OCI-LY3 (cell line): ENCODE data around the gene GNAT3.

Experiments
- H2AFZ ChIP-seq: fragments of 200-600, 300-600 bp; shearing (Covaris generic); 2 replicates; pipeline ENCODE4 v1.6.0; 2014; ENCODE audit warnings: antibody characterized with exemption, low read depth, low read length
- H3K27ac ChIP-seq: fragments of 200-600, 300-600 bp; sonication (generic); 2 replicates; pipeline ENCODE4 v1.5.1; 2014; ENCODE audit warnings: mild to moderate bottlenecking, low read length, moderate library complexity, mixed read lengths
- H3K27me3 ChIP-seq: fragments of 200-600, 300-600 bp; sonication (generic); 2 replicates; pipeline ENCODE4 v1.6.1; 2014; ENCODE audit warnings: low read depth, low read length, mixed read lengths
- H3K36me3 ChIP-seq: fragments of 200-600, 300-600 bp; sonication (generic); replicated peaks from 2 replicates; pipeline ENCODE3; 2014; ENCODE audit warnings: low read depth, low read length, mixed read lengths
- H3K4me1 ChIP-seq: fragments of 300-600, 200-600 bp; sonication (generic); 2 replicates; pipeline ENCODE4 v1.6.1; 2014; ENCODE audit warnings: low read length, mixed read lengths
- H3K4me2 ChIP-seq: fragments of 200-600, 300-600 bp; sonication (generic); 2 replicates; pipeline ENCODE4 v1.6.1; 2014; ENCODE audit warnings: low read length, mixed read lengths
- H3K4me3 ChIP-seq: fragments of 300-600, 200-600 bp; sonication (generic); 2 replicates; pipeline ENCODE4 v1.5.1; 2014; ENCODE audit warnings: antibody characterized with exemption, mild to moderate bottlenecking, low read length, moderate library complexity
- H3K79me2 ChIP-seq: fragments of 300-600, 200-600 bp; shearing (Covaris generic); 2 replicates; pipeline ENCODE4 v1.6.1; 2014; ENCODE audit warnings: mild to moderate bottlenecking, low read length, mixed read lengths
- H3K9ac ChIP-seq: fragments of 300-600, 200-600 bp; shearing (Covaris generic); 2 replicates; pipeline ENCODE4 v1.6.0; 2014; ENCODE audit warnings: mild to moderate bottlenecking, low read length, moderate library complexity
- H3K9me3 ChIP-seq: fragments of 200-600, 300-600 bp; shearing (Covaris generic); 2 replicates; pipeline ENCODE4 v1.6.1; 2014; ENCODE audit warnings: low read length, mixed read lengths; ENCODE audit not compliant: insufficient read depth
- H4K20me1 ChIP-seq: fragments of 200-600, 300-600 bp; sonication (generic); 2 replicates; pipeline ENCODE4 v1.6.1; 2016; ENCODE audit warnings: low read length, mixed read lengths; ENCODE audit not compliant: insufficient read depth
- CTCF ChIP-seq: fragments of 200-600, 300-600 bp; sonication (generic); IDR thresholded peaks from 2 replicates; pipeline ENCODE4 v1.5.1; 2014; ENCODE audit warnings: antibody characterized with exemption, low read length, low read depth
- EZH2phosphoT487 ChIP-seq: fragments of 200-600 bp; shearing (Covaris generic); IDR thresholded peaks from 2 replicates; pipeline ENCODE4 v1.6.1; 2018; ENCODE audit warnings: antibody characterized with exemption, mixed run types, low read depth

GNAT3 gene

GRCh38 chr7:80458822-80459725 lies 52.8 kb downstream of the GNAT3 start:
- Histone ChIP-seq H2AFZ (peak overlapping the region; percentile 92), H4K20me1 (no peaks in the 10 kb centered on the region), H3K9me3 (no peaks in the 10 kb centered on the region), H3K4me2 (peak overlapping the region; percentile 76), H3K79me2 (no peaks in the 10 kb centered on the region), H3K4me1 (peaks cover 17% of the 10 kb centered on the region), H3K4me3 (peak overlapping the region; percentile 72), H3K9ac (peak overlapping the region; percentile 24; the same call in 1 of the 2 replicates), H3K27ac (no peak overlapping the region), H3K36me3 (no peaks in the 10 kb centered on the region), H3K27me3 (no peaks in the 10 kb centered on the region)
- TF ChIP-seq EZH2phosphoT487, result no peak
- TF ChIP-seq CTCF, result no peak

- TF ChIP-seq EZH2phosphoT487 (no peak), CTCF (peak; percentile 72)
- no peak overlapping the region for H3K27ac ChIP-seq
- no peaks in the 10 kb centered on the region for H3K79me2 ChIP-seq
- no peak overlapping the region for H3K9ac ChIP-seq
- H4K20me1 ChIP-seq, result no peaks in the 10 kb centered on the region
- no peak overlapping the region for H2AFZ ChIP-seq
- H3K9me3 ChIP-seq, result no peaks in the 10 kb centered on the region
- H3K4me1 ChIP-seq, result peaks cover 7% of the 10 kb centered on the region
- no peak overlapping the region for H3K4me3 ChIP-seq
- H3K4me2 ChIP-seq, result no peak overlapping the region
- H3K36me3 ChIP-seq, result no peaks in the 10 kb centered on the region
- H3K27me3 ChIP-seq, result no peaks in the 10 kb centered on the region
Observed at GRCh38 chr7:80453699-80454340, 58.0 kb downstream of the GNAT3 start.

DNA sequence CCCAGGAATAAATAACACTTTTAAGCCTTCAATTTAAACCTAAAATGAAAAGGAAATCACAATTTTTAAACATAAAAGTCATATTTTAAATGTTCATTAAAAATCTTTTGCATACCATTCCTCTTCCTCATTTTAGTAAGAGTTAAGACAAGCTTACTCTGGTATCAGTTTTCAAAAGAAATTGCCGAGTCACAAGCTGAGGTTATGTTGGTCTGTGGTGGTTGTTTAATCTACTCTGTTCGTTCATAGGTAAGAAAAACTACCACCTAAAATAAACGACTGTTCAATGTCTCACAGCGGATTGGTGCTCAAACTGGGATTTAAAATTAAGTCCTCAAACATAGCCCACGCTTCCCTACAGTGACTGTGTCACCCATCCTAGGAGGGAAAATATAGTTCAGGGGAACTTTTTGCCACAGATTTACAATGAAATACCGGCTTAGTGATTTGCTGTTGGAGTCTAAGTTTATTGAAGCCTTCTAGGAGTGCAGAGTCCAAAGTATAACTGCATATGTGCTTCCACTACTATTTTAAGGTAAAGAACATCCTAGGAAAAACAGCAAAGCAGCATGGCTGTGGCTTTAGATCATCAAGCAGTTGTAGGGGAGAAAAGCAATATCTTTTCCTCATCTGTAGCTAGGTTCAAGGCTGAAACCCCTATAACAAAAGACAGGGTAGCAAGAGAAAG lies 61.1 kb downstream of the GNAT3 start:
- Histone ChIP-seq H2AFZ (0 out of 2 replicates have a peak overlapping the region, but pooled peaks have one; percentile 41), H3K4me1 (peaks cover 2% of the 10 kb centered on the region; the same call in 1 of the 2 replicates), H3K9ac (no peak overlapping the region), H3K4me3 (no peak overlapping the region), H3K9me3 (no peaks in the 10 kb centered on the region), H3K36me3 (no peaks in the 10 kb centered on the region), H3K4me2 (0 out of 2 replicates have a peak overlapping the region, but pooled peaks have one; percentile 6), H3K79me2 (no peaks in the 10 kb centered on the region), H3K27ac (no peak overlapping the region), H4K20me1 (no peaks in the 10 kb centered on the region), H3K27me3 (no peaks in the 10 kb centered on the region)
- TF ChIP-seq CTCF (no peak), EZH2phosphoT487 (no peak)

- no peak overlapping the region for H3K9ac ChIP-seq
- H3K4me2 ChIP-seq, result no peak overlapping the region
- TF ChIP-seq EZH2phosphoT487 (no peak), CTCF (no peak)
- H3K4me1 ChIP-seq, result peaks cover 2% of the 10 kb centered on the region; the same call in 1 of the 2 replicates
- no peak overlapping the region for H3K27ac ChIP-seq
- no peaks in the 10 kb centered on the region for H4K20me1 ChIP-seq
- H3K27me3 ChIP-seq, result no peaks in the 10 kb centered on the region
- no peaks in the 10 kb centered on the region for H3K79me2 ChIP-seq
- no peak overlapping the region for H3K4me3 ChIP-seq
- no peaks in the 10 kb centered on the region for H3K36me3 ChIP-seq
- H3K9me3 ChIP-seq, result no peaks in the 10 kb centered on the region
- no peak overlapping the region for H2AFZ ChIP-seq
Observed at GRCh38 chr7:80449836-80450235, 62.0 kb downstream of the GNAT3 start.
